HG03521 (cell line): ENCODE measurements around the gene SESN1.

Experiments used
- ATAC-seq: cut with Tn5 transposase; IDR thresholded peaks from one replicate; pipeline ENCODE4 v1.9.1; 2021; ENCODE audit warnings: mild to moderate bottlenecking, moderate library complexity; ENCODE audit not compliant: unreplicated experiment

The SESN1 gene

DNA sequence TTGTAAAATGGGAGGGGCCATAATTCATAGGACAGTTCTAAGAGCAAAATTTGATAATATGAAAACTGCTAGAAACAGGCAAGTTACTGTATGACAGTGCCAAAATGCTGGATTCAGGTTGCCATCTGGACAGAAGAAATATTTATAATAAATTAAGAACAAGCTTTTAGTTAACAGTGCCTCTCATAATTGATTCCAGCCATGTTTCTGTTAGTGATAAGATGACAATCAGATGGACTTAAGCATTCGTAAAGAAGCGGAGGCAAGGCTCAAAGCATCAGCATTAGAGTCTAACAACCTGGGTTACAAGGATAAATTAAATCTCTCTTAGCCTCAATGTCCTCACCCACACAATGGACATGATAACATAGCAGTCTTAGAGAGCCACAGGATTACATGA lies 61.0 kb downstream of the SESN1 start:
- no peak for ATAC-seq

DNA sequence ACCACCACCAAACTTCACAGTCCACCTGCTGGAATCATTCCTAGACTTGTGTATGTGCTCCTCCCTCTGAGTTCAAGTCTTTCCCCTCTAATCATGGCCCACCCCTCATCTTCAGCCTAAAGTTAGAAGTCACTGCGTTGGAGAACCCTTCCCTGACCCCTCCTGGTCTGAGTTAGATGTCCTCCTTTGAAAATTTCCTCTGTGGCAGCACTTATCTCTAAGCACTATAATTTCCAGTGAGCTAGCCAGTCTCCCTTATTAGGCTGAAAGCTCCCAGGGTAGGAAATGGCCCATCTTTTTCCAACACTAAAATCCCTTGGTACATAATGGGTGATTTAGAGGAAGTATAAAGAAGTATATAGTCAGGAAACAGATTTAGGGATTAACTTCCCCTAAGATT lies 63.2 kb downstream of the SESN1 start:
- ATAC-seq, result no peak

GRCh38 chr6:109029313-109029712 lies 65.3 kb downstream of the SESN1 start:
- no peak for ATAC-seq

DNA sequence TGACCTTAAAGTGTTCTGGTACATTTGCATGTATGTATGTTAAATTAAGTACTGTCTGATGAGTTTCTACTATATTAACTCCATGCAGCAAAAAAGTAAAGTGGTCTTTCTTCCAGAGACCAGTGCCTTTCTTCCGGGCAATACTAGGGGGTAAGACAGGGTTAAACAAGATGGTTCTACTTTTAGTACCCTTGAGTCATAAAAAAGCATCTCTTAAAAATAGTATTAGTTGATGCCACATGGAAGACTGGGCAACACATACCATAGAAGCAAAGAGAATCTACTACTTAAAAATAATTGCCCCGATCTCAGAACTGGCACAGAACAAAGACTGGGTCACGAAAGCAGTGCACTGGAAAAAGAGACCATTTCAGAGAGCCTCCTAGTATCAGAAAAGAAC lies 66.2 kb downstream of the SESN1 start:
- ATAC-seq, result no peak

GRCh38 chr6:109027964-109028363 lies 66.7 kb downstream of the SESN1 start:
- no peak for ATAC-seq

DNA sequence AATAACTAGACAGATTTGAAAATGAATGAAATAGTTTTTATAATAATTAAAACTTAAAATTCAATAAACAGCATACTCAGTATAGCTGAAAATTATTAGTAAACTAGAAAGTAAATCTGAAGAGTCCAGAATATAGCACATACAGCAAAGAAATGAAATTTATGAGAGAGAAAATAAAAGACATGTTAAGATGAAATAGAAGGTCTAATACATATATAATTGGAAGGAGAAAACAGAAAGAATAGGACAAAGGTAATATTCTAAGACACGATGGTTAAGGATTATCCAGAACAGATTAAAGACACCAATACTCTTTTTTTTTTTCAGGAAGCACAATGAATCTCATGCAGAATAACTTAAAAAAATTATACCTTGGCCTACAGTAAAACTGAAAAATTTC lies 69.0 kb downstream of the SESN1 start:
- no peak for ATAC-seq

GRCh38 chr6:109024784-109025183 lies 69.9 kb downstream of the SESN1 start:
- ATAC-seq, result no peak

DNA sequence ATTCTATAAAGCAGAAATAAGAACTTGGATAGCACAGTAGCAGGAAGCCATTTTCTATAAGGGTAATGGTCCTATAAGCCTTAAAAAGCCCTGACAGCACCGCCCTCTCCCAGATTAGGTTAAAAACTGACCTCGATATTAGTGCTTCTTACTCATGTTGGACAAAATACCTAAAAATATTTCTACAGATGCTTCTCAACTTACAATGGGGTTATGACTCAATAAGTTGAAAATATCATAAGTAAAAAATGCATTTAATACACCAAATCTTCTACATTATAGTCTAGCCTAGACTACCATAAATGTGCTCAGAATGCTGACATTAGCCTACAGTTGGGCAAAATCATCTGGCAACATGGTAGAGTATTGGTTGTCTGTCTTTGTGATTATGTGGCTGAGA lies 70.3 kb downstream of the SESN1 start:
- ATAC-seq, result no peak

GRCh38 chr6:109023356-109023925 lies 71.2 kb downstream of the SESN1 start:
- ATAC-seq, result no peak

DNA sequence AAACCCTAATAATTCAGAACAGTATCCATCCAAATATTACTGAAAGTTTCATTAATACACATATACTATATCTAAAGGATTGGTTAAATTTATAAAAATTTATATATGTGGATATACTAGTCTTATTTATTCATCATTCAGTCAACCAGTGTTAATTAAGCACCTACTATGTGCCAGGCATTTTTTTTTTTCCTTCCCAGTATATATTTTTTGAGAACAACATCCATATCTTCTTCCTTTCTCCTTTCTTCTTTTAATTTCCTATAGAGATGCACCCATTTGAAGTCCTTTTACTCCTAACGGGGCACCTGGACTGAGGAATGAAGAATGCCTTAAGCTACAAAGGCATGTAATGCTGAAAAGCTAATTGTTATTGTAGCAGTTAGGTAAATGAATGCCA lies 72.8 kb downstream of the SESN1 start:
- no peak for ATAC-seq

GRCh38 chr6:109019911-109020310 lies 74.7 kb downstream of the SESN1 start:
- ATAC-seq, result no peak

GRCh38 chr6:109015176-109015575 lies 79.5 kb downstream of the SESN1 start:
- no peak for ATAC-seq

- ATAC-seq, result no peak
Measured at GRCh38 chr6:109014606-109015005, 80.0 kb downstream of the SESN1 start.

- no peak for ATAC-seq
Measured at GRCh38 chr6:109013656-109014305, 80.9 kb downstream of the SESN1 start.

- ATAC-seq, result no peak
Measured at GRCh38 chr6:109010705-109011102, 83.9 kb downstream of the SESN1 start.

DNA sequence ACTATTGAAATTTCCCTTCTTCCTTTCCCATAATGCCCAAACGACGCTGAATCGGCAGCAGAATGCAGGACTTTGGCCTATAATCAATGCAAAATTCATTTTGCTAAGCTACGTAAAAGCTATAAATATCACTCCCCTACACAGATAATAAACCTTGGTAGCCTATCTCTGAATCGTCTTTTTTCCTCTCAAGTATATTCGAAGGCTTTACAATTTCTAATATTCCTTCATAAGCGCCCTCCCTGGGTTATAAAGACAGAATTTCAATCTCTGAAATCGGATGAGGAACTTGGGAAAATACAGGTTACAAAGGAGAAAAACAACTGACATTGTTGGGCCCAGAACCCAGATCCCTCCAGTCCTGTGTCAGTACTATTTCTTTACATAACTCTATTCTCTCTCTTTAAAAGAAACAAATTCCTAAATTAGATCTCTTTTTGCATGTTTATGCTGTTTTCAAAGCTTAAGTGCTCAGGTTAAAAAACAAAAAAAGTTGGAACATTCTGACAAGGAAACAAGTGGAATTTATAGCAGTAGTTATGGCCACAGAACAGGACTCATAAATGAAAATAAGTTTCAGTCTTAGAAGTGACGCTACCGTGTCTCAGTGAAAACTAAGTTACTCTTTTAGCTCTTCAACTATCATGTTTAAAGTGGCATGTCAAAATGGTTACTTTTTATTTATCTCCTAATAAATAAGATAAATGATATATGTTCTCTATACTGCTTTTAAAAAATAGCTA lies 84.5 kb downstream of the SESN1 start:
- ATAC-seq, result no peak

DNA sequence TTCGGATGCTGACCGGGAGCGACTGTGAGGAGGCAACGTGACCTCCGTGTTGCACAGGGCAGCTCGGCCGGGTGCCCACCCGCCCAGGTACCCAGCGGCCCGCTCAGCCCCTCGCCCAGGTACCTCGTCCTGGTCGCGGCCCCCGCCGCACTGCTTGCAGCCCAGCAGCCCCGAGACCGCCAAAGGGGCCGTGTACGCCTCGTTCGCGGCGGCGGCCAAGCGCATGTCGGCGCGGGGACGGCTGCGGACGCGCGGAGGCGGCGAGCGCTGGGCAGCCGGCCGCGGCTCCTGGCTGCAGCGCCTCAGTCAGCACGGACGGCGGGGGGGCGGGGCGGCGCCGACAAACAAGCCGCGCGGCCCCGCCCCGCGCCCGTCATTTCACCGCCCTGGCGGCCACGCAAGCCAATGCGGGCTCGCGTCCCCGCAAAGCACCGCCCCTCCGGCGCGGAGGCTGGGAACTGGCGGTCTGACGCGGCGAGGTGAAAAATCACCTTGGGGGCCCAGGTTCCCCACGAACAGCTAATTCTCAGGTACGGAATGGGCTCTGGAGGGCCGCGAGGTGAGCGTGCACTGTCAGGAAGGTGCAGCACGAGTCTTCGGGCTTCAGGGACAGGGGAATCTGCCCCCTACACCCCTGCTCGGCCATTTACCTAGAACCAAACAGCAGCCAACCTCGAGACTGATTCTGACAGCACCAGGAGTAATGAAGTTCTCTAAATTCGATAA lies 85.2 kb downstream of the SESN1 start:
- ATAC-seq, result peak; percentile 92

- ATAC-seq, result peak; percentile 12
Measured at GRCh38 chr6:109008537-109009235, 86.0 kb downstream of the SESN1 start.

DNA sequence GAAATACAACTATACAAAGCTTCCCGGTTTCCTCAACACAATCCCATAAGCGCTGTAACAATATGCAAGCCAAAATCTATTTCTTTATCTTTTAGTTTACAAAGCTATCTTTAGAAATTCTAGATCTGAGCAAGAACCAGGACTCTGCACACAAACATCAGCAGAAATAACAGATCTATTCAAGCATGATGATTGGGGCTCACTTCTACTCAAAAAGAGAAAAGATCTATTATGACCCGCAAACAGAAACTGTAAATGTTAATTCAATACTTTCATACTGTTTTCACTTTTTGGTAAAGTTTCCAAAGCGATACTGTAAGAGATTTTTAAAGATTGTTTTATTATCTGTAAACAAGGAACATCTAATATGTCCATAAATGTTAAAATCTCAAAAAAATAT lies 86.6 kb downstream of the SESN1 start:
- ATAC-seq, result no peak

DNA sequence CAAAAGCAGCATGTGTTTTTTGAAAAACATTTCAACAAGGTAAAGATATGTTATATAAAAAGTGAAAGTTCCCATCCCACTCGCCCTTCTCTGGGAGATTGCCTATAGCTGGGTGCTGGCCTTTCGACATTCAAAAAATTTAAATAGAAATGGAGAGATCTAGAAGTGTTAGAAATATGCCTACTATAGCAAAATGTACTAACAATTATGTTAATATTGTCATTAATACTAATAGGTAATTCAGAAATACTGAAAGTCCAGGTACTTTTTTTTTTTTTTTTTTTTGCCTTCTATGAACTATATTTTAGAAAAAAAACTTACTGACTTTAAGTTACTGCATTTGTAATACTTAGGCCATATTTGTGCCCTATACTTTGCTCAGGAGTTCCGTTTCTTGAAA lies 87.1 kb downstream of the SESN1 start:
- ATAC-seq, result no peak

DNA sequence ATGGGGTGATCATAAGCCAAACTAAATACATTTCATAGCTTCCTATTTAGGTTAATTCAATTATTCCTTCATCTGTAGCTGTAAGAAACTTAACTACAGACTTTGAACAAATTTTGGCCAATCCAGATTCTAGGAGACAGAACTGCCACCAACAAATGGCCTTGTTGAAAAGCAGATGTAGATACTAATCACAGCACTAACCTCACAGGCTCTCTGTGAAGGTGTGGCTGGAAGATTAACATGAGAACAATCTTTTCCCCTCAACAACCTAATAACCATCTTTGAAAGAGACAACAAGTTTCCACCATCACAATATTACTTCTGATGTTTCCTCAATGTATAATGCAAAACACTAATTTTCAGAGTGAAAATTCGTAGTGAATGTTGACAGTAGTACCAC lies 87.8 kb downstream of the SESN1 start:
- ATAC-seq, result no peak
